Endodermal cell (in vitro differentiated cells): ENCODE data around the gene DNTT. TPM values are rescaled to one million over a fixed set of nuclear protein-coding genes. Genes with fewer than 3 reads are reported as not detected.

Source experiments
- DNase-seq: peaks from one replicate; pipeline ENCODE4 v3.0.0-alpha.2; 2017
- H3K27ac ChIP-seq: 2 replicates; pipeline ENCODE4 v1.5.1; 2013; ENCODE audit warnings: mild to moderate bottlenecking, low read depth, low read length, moderate library complexity
- H3K27me3 ChIP-seq: 2 replicates; pipeline ENCODE4 v1.6.1; 2013; ENCODE audit warnings: mild to moderate bottlenecking, low read length, moderate library complexity; ENCODE audit not compliant: insufficient read depth, control insufficient read depth, poor library complexity, severe bottlenecking
- H3K36me3 ChIP-seq: 2 replicates; pipeline ENCODE4 v1.7.0; 2013; ENCODE audit warnings: mild to moderate bottlenecking, low read length, moderate library complexity; ENCODE audit not compliant: control insufficient read depth, insufficient read depth
- H3K4me1 ChIP-seq: one replicate; pipeline ENCODE4 v1.7.0; 2013; ENCODE audit warnings: low read length; ENCODE audit not compliant: control insufficient read depth, insufficient read depth
- H3K4me3 ChIP-seq: 2 replicates; pipeline ENCODE4 v1.5.1; 2013; ENCODE audit warnings: mild to moderate bottlenecking, low read length, moderate library complexity
- H3K9ac ChIP-seq: 2 replicates; pipeline ENCODE4 v1.6.1; 2013; ENCODE audit warnings: mild to moderate bottlenecking, low read length, moderate library complexity; ENCODE audit not compliant: poor library complexity, severe bottlenecking; ENCODE audit errors: extremely low read depth
- H3K9me3 ChIP-seq: 2 replicates; pipeline ENCODE4 v1.6.1; 2013; ENCODE audit warnings: mild to moderate bottlenecking, low read length, moderate library complexity; ENCODE audit not compliant: control insufficient read depth
- H3K27ac Mint-ChIP-seq: 2 replicates; pipeline ENCODE4 v1.8.0; 2020; ENCODE audit warnings: mixed read lengths
- H3K27me3 Mint-ChIP-seq: 2 replicates; pipeline ENCODE4 v1.8.0; 2021; ENCODE audit warnings: mild to moderate bottlenecking, mixed read lengths; ENCODE audit not compliant: insufficient read depth
- H3K36me3 Mint-ChIP-seq: 2 replicates; pipeline ENCODE4 v1.8.0; 2020; ENCODE audit warnings: low read depth, mixed read lengths
- H3K4me1 Mint-ChIP-seq: 2 replicates; pipeline ENCODE4 v1.8.0; 2020; ENCODE audit warnings: mixed read lengths
- H3K4me3 Mint-ChIP-seq: 2 replicates; pipeline ENCODE4 v1.8.0; 2020; ENCODE audit warnings: mild to moderate bottlenecking, moderate library complexity, mixed read lengths
- H3K9me3 Mint-ChIP-seq: 2 replicates; pipeline ENCODE4 v1.8.0; 2020; ENCODE audit warnings: mild to moderate bottlenecking, mixed read lengths
- CTCF ChIP-seq: fragments of 200-600 bp; sonication (generic); conservative IDR thresholded peaks from 2 replicates; pipeline ENCODE4 v1.5.0; 2021; ENCODE audit warnings: antibody characterized with exemption, mild to moderate bottlenecking
- WGBS, 2 experiments: methylation state at CpG; one replicate each; pipeline versions ENCODE4 v1.1.5 to v1.1.7; 2013; ENCODE audit warnings: missing lambda C conversion rate in 2 of 2, mixed read lengths in 1 of 2; ENCODE audit not compliant: insufficient coverage in 1 of 2, insufficient read length in 1 of 2; 5-methylcytosine and 5-hydroxymethylcytosine counted together
- total RNA-seq, 2 donors: library from RNA; stranded (reverse); fragmentation: NEBNext Ultra II Directional in 1 of 2; extraction: Animal tissue kit (Norgen Biotek cat#: 25700) in 1 of 2; gene quantifications; 2 replicates in 1 of 2; 3 replicates in 1 of 2; pipeline ENCODE4 v1.2.1, GENCODE V29; 2021

DNTT gene
- total RNA-seq, 2 donors from 2014 or later, result not detected

DNA sequence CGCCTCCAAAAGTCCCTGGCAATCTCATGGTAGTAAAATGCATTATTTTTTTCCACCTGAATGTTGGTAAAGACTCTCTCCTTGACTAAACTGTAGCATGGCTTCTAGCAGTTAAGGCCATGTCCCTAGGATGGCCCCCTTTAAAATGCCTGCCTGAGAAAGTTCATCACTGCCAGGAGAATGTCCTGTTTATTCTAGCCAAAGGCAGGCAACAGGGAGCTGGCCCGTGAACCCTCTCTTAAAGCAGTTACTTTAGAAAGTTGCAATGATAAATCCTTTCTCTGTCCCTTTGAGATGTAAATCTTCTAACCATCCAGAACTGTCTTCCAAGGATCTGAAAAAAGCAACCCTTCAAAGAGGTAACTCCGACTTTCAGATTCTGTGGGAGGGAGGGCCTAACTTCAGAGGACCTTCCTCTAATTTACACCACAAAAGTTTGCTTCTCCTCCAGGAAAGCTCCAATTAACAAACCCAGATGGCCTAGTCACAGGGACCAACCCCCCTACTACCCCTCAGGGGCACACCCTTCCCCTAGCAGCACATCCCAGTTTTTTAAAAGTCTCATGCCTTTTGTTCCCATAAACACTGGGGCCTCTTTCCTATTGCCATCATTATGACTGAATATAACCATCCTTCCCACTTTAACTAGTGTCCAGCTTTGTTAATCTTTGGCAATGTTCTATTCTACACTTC is 5.5 kb downstream of the DNTT start:
- WGBS, 2 experiments, result 16 to 53% methylated on average over 2 to 3 of the region's 3 CpGs
- H3K9me3 ChIP-seq, result no peaks in the 10 kb centered on the region
- peak overlapping the region; percentile 3 for H3K27ac ChIP-seq
- H3K4me1 ChIP-seq, result peaks cover 18% of the 10 kb centered on the region
- Mint-ChIP-seq H3K27ac (peak overlapping the region; percentile 70), H3K36me3 (no peaks in the 10 kb centered on the region), H3K9me3 (no peaks in the 10 kb centered on the region), H3K4me1 (peaks cover 35% of the 10 kb centered on the region), H3K27me3 (no peaks in the 10 kb centered on the region), H3K4me3 (no peak overlapping the region)
- no peak overlapping the region for H3K4me3 ChIP-seq
- H3K36me3 ChIP-seq, result no peaks in the 10 kb centered on the region
- DNase-seq, result peak; percentile 85
- H3K27me3 ChIP-seq, result no peaks in the 10 kb centered on the region
- no peak overlapping the region for H3K9ac ChIP-seq
- TF ChIP-seq CTCF, result no peak

- no peak for TF ChIP-seq CTCF
- Histone ChIP-seq H3K4me3 (no peak overlapping the region), H3K36me3 (no peaks in the 10 kb centered on the region), H3K4me1 (peaks cover 18% of the 10 kb centered on the region), H3K9ac (no peak overlapping the region), H3K27me3 (no peaks in the 10 kb centered on the region), H3K9me3 (no peaks in the 10 kb centered on the region), H3K27ac (peak overlapping the region; percentile 47)
- Mint-ChIP-seq H3K27ac (peak overlapping the region; percentile 70), H3K4me3 (no peak overlapping the region), H3K27me3 (no peaks in the 10 kb centered on the region), H3K9me3 (no peaks in the 10 kb centered on the region), H3K36me3 (no peaks in the 10 kb centered on the region), H3K4me1 (peaks cover 35% of the 10 kb centered on the region)
- 8 to 27% methylated on average over 1 of the region's 1 CpG for WGBS, 2 experiments
- peak; percentile 57 for DNase-seq
Measured at GRCh38 chr10:96310321-96310669, 6.1 kb downstream of the DNTT start.

- Histone ChIP-seq H3K36me3 (no peaks in the 10 kb centered on the region), H3K27ac (peak overlapping the region; percentile 22), H3K9me3 (no peaks in the 10 kb centered on the region), H3K9ac (no peak overlapping the region), H3K4me1 (peaks cover 18% of the 10 kb centered on the region), H3K4me3 (no peak overlapping the region), H3K27me3 (no peaks in the 10 kb centered on the region)
- Mint-ChIP-seq H3K36me3 (no peaks in the 10 kb centered on the region), H3K9me3 (no peaks in the 10 kb centered on the region), H3K4me1 (peaks cover 35% of the 10 kb centered on the region), H3K27ac (no peak overlapping the region), H3K27me3 (no peaks in the 10 kb centered on the region), H3K4me3 (no peak overlapping the region)
- 75% methylated on average over 2 of the region's 3 CpGs; no CpG with 5 or more reads in 1 of the 2 experiments for WGBS, 2 experiments
- no peak for DNase-seq
- TF ChIP-seq CTCF, result no peak
Measured at GRCh38 chr10:96311180-96311715, 7.0 kb downstream of the DNTT start.
